ENCODE measurements around the gene FKBP6.
"Not testable (repeated sequence)": the region's sequence is repeated elsewhere in the genome, so short reads cannot be mapped to it uniquely, and the experiment has no call there.

Gene FKBP6

GRCh38 chr7:73323434-73324080 lies 4.4 kb upstream of the FKBP6 start:
- H4K20me1 ChIP-seq (ENCODE audit: low read depth, low read length); H3K27ac ChIP-seq (ENCODE audit: low read depth, low read length); H2AFZ ChIP-seq (ENCODE audit: low read depth, low read length, severe bottlenecking); H3K9ac ChIP-seq (ENCODE audit: low read length); H3K4me3 ChIP-seq (ENCODE audit: insufficient read depth, low read length, poor library complexity, severe bottlenecking); H3F3A ChIP-seq (ENCODE audit: insufficient read depth); H3K4me2 ChIP-seq (ENCODE audit: low read depth, low read length, poor library complexity, severe bottlenecking); H3K9me3 ChIP-seq (ENCODE audit: insufficient read depth, low read length); H3K9me2 ChIP-seq (replicated peaks; ENCODE audit: insufficient read depth, low read length); H3K79me2 ChIP-seq (ENCODE audit: insufficient read depth, low read length); H3K36me3 ChIP-seq (ENCODE audit: low read length); H3K27me3 ChIP-seq (ENCODE audit: low read length): not testable (repeated sequence)

- H3K9me2 ChIP-seq (replicated peaks; ENCODE audit: insufficient read depth, low read length); H2AFZ ChIP-seq (ENCODE audit: low read depth, low read length, severe bottlenecking); H4K20me1 ChIP-seq (ENCODE audit: low read depth, low read length); H3K9ac ChIP-seq (ENCODE audit: low read length); H3K4me2 ChIP-seq (ENCODE audit: low read depth, low read length, poor library complexity, severe bottlenecking); H3K79me2 ChIP-seq (ENCODE audit: insufficient read depth, low read length); H3K36me3 ChIP-seq (ENCODE audit: low read length); H3K9me3 ChIP-seq (ENCODE audit: insufficient read depth, low read length); H3K27ac ChIP-seq (ENCODE audit: low read depth, low read length); H3K4me3 ChIP-seq (ENCODE audit: insufficient read depth, low read length, poor library complexity, severe bottlenecking); H3K27me3 ChIP-seq (ENCODE audit: low read length); H3F3A ChIP-seq (ENCODE audit: insufficient read depth): not testable (repeated sequence)
- TF ChIP-seq CTCF (IDR thresholded peaks at IDR 0.05; ENCODE audit: insufficient read depth, low read length, poor library complexity, severe bottlenecking): peak; percentile 37
These were observed 3.7 kb upstream of the FKBP6 start for GRCh38 chr7:73324081-73324845.

GRCh38 chr7:73325424-73325823 lies 2.5 kb upstream of the FKBP6 start:
- H3K4me3 ChIP-seq (ENCODE audit: insufficient read depth, low read length, poor library complexity, severe bottlenecking); H3K9me2 ChIP-seq (replicated peaks; ENCODE audit: insufficient read depth, low read length); H3K4me2 ChIP-seq (ENCODE audit: low read depth, low read length, poor library complexity, severe bottlenecking); H3K27ac ChIP-seq (ENCODE audit: low read depth, low read length); H3K9ac ChIP-seq (ENCODE audit: low read length); H4K20me1 ChIP-seq (ENCODE audit: low read depth, low read length); H3K9me3 ChIP-seq (ENCODE audit: insufficient read depth, low read length); H3F3A ChIP-seq (ENCODE audit: insufficient read depth); H3K79me2 ChIP-seq (ENCODE audit: insufficient read depth, low read length); H2AFZ ChIP-seq (ENCODE audit: low read depth, low read length, severe bottlenecking); H3K36me3 ChIP-seq (ENCODE audit: low read length); H3K27me3 ChIP-seq (ENCODE audit: low read length): not testable (repeated sequence)

GRCh38 chr7:73327449-73327848 lies 512 bp upstream of the FKBP6 start:
- not testable (repeated sequence) for H3K9me2 ChIP-seq (replicated peaks; ENCODE audit: insufficient read depth, low read length); H2AFZ ChIP-seq (ENCODE audit: low read depth, low read length, severe bottlenecking); H4K20me1 ChIP-seq (ENCODE audit: low read depth, low read length); H3K27ac ChIP-seq (ENCODE audit: low read depth, low read length); H3K27me3 ChIP-seq (ENCODE audit: low read length); H3K9ac ChIP-seq (ENCODE audit: low read length); H3K79me2 ChIP-seq (ENCODE audit: insufficient read depth, low read length); H3K4me2 ChIP-seq (ENCODE audit: low read depth, low read length, poor library complexity, severe bottlenecking); H3K36me3 ChIP-seq (ENCODE audit: low read length); H3F3A ChIP-seq (ENCODE audit: insufficient read depth); H3K4me3 ChIP-seq (ENCODE audit: insufficient read depth, low read length, poor library complexity, severe bottlenecking); H3K9me3 ChIP-seq (ENCODE audit: insufficient read depth, low read length)

- no peaks in the 10 kb centered on the region for H3K9me2 ChIP-seq (replicated peaks; ENCODE audit: insufficient read depth, low read length)
- no peaks in the 10 kb centered on the region for H3K27me3 ChIP-seq (ENCODE audit: low read length)
- H3K4me2 ChIP-seq (ENCODE audit: low read depth, low read length, poor library complexity, severe bottlenecking): no peak overlapping the region
- H2AFZ ChIP-seq (ENCODE audit: low read depth, low read length, severe bottlenecking): no peak overlapping the region
- no peak overlapping the region for H3K27ac ChIP-seq (ENCODE audit: low read depth, low read length)
- H3K4me3 ChIP-seq (ENCODE audit: insufficient read depth, low read length, poor library complexity, severe bottlenecking): no peak overlapping the region
- no peaks in the 10 kb centered on the region for H4K20me1 ChIP-seq (ENCODE audit: low read depth, low read length)
- no peaks in the 10 kb centered on the region for H3K36me3 ChIP-seq (ENCODE audit: low read length)
- no peak overlapping the region for H3K9ac ChIP-seq (ENCODE audit: low read length)
- no peaks in the 10 kb centered on the region for H3K79me2 ChIP-seq (ENCODE audit: insufficient read depth, low read length)
- no peaks in the 10 kb centered on the region for H3K9me3 ChIP-seq (ENCODE audit: insufficient read depth, low read length)
- no peak for TF ChIP-seq CTCF (IDR thresholded peaks at IDR 0.05; ENCODE audit: insufficient read depth, low read length, poor library complexity, severe bottlenecking)
- no peak for TF ChIP-seq EZH2phosphoT487 (conservative IDR thresholded peaks at IDR 0.05; ENCODE audit: low read length)
- H3F3A ChIP-seq (ENCODE audit: insufficient read depth): no peaks in the 10 kb centered on the region
These were observed 735 bp downstream of the FKBP6 start for GRCh38 chr7:73328696-73329095.

Measured in SU-DHL-6 (cell line).